ENCODE data around the gene HOXD11. TPM values are rescaled to one million over a fixed set of nuclear protein-coding genes. Genes with fewer than 3 reads are reported as not detected.

Gene HOXD11
- total and polyA plus RNA-seq, 2 donors (not counting 1 experiment from before 2014, with no cell fraction given): not detected

GRCh38 chr2:176088048-176088936 is 18.8 kb upstream of the HOXD11 start:
- peaks cover 3% of the 10 kb centered on the region for H3K9me3 Mint-ChIP-seq (ENCODE audit: insufficient read depth)
- ChIA-PET POLR2A (no interaction called here), CTCF (interaction anchor here (0.9 to 1.5 kb wide), 2 partner anchors 38 to 86 kb away, joined by 4 read pairs; partner anchors contain the start of gene LNPK)

More at GRCh38 chr2:176088048-176088936, 18.8 kb upstream of the HOXD11 start:
- H3K79me2 ChIP-seq (ENCODE audit: control insufficient read depth, insufficient read depth, low read length): no peaks in the 10 kb centered on the region
- TF ChIP-seq CTCF (IDR thresholded peaks at IDR 0.05): peak; percentile 10
- peak; percentile 2 for TF ChIP-seq EZH2 (IDR thresholded peaks at IDR 0.05; ENCODE audit: borderline replicate concordance, insufficient read depth, low read depth, low read length, poor library complexity, severe bottlenecking)
- H4K20me1 ChIP-seq (ENCODE audit: control insufficient read depth, insufficient read depth, low read length, poor library complexity, severe bottlenecking): no peaks in the 10 kb centered on the region
- DNase-seq: peak; percentile 40
- Mint-ChIP-seq H3K4me3 (peak overlapping the region; percentile 26), H3K27me3 (peaks cover 79% of the 10 kb centered on the region), H3K4me1 (peaks cover 11% of the 10 kb centered on the region), H3K27ac (no peak overlapping the region)
- no peak for ATAC-seq (ENCODE audit: low read depth)
- peaks cover 0 to 93% (median 83%) of the 10 kb centered on the region in 4 experiments for H3K27me3 ChIP-seq (replicated peaks in 1 of 4; ENCODE audit: control extremely low read depth in 1 of 4, control insufficient read depth in 3 of 4, insufficient read depth in 4 of 4, low read length in 3 of 4)
- peak overlapping the region; percentile 32 for H3K4me2 ChIP-seq (replicated peaks; ENCODE audit: low read depth, low read length, poor library complexity, severe bottlenecking)
- H3K4me3 ChIP-seq (ENCODE audit: control extremely low read depth in 1 of 5, extremely low read depth in 1 of 5, insufficient read depth in 1 of 5, low read depth in 2 of 5, low read length in 4 of 5): no peak overlapping the region
- no peaks in the 10 kb centered on the region for H3K36me3 ChIP-seq (replicated peaks in 1 of 2; ENCODE audit: control extremely low read depth in 1 of 2, control insufficient read depth in 1 of 2, extremely low read depth in 1 of 2, insufficient read depth in 2 of 2, low read length in 1 of 2)
- H3K27ac ChIP-seq (ENCODE audit: low read length in 2 of 2): no peak overlapping the region
- peaks cover 13 to 16% of the 10 kb centered on the region in 2 donors for H3K4me1 ChIP-seq (ENCODE audit: control insufficient read depth in 2 of 2, insufficient read depth in 2 of 2, low read length in 2 of 2)
- H3K9ac ChIP-seq (ENCODE audit: low read length): no peak overlapping the region
- intact Hi-C loops (cut with micrococcal nuclease): no loop called here
- no peak overlapping the region for H2AFZ ChIP-seq (ENCODE audit: insufficient read depth, low read depth, low read length, poor library complexity, severe bottlenecking)
- peaks cover 1 to 67% (median 22%) of the 10 kb centered on the region in 3 donors for H3K9me3 ChIP-seq (ENCODE audit: control extremely low read depth in 1 of 3, control insufficient read depth in 2 of 3, insufficient read depth in 1 of 3, low read length in 2 of 3)
- 8% methylated on average over 41 of the region's 49 CpGs for WGBS (ENCODE audit: insufficient coverage)

Data from B cell (primary cell).